Ishikawa (cell line): ENCODE measurements around the gene COASY.

Experiments
- CREB1 ChIP-seq: IDR thresholded peaks from 2 replicates; pipeline ENCODE4 v1.6.1; 2012; ENCODE audit warnings: low read depth
- EGR1 ChIP-seq: IDR thresholded peaks from 2 replicates; pipeline ENCODE4 v1.6.1; 2012
- FOXM1 ChIP-seq: IDR thresholded peaks from 2 replicates; pipeline ENCODE4 v1.6.1; 2012; ENCODE audit warnings: low read depth, borderline replicate concordance
- MAX ChIP-seq: IDR thresholded peaks from 2 replicates; pipeline ENCODE4 v1.6.1; 2012
- REST ChIP-seq: IDR thresholded peaks from 2 replicates; pipeline ENCODE4 v1.6.1; 2012; ENCODE audit warnings: low read depth, mild to moderate bottlenecking
- TAF1 ChIP-seq: IDR thresholded peaks from 2 replicates; pipeline ENCODE4 v1.6.1; 2012; ENCODE audit warnings: low read depth, mild to moderate bottlenecking
- TCF12 ChIP-seq: IDR thresholded peaks from 2 replicates; pipeline ENCODE4 v1.6.1; 2012; ENCODE audit warnings: low read depth
- USF1 ChIP-seq: IDR thresholded peaks from 2 replicates; pipeline ENCODE4 v1.6.1; 2012
- YY1 ChIP-seq: IDR thresholded peaks from 2 replicates; pipeline ENCODE4 v1.6.1; 2012; ENCODE audit warnings: low read depth
- ZBTB7A ChIP-seq: IDR thresholded peaks from 2 replicates; pipeline ENCODE4 v1.6.1; 2012; ENCODE audit warnings: low read depth

- TF ChIP-seq YY1, result no peak
- TF ChIP-seq REST, result no peak
- no peak for TF ChIP-seq CREB1
- TF ChIP-seq TAF1, result no peak
- no peak for TF ChIP-seq USF1
- TF ChIP-seq MAX, result no peak
- TF ChIP-seq EGR1, result no peak
- no peak for TF ChIP-seq ZBTB7A
- TF ChIP-seq TCF12, result no peak
- no peak for TF ChIP-seq FOXM1
These were observed 2.9 kb upstream of the COASY start for GRCh38 chr17:42559075-42559474.
